Measurements from ENCODE around the gene DNAH5.

DNA sequence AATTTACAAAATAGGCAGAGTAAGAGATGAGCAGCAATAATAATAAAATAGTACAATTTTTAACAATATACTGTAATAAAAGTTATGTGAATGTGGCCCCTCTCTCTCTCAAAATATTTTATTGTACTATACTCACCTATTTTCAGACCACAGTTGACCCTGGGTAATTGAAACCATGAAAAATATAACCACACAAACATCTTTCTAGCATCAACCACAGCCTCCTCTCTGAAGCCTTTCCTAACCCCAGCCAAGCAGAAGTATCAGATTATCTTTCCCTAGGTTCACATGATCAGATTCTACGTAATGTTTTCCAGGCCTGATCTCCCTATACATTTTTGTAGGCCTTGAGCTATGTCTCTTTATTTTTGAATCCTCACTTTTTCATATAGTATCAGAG lies 35.2 kb downstream of the DNAH5 start:
- TF ChIP-seq, protein P1, sequence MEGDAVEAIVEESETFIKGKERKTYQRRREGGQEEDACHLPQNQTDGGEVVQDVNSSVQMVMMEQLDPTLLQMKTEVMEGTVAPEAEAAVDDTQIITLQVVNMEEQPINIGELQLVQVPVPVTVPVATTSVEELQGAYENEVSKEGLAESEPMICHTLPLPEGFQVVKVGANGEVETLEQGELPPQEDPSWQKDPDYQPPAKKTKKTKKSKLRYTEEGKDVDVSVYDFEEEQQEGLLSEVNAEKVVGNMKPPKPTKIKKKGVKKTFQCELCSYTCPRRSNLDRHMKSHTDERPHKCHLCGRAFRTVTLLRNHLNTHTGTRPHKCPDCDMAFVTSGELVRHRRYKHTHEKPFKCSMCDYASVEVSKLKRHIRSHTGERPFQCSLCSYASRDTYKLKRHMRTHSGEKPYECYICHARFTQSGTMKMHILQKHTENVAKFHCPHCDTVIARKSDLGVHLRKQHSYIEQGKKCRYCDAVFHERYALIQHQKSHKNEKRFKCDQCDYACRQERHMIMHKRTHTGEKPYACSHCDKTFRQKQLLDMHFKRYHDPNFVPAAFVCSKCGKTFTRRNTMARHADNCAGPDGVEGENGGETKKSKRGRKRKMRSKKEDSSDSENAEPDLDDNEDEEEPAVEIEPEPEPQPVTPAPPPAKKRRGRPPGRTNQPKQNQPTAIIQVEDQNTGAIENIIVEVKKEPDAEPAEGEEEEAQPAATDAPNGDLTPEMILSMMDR (IDR thresholded peaks at IDR 0.05): no peak
- no peak for TF ChIP-seq POLR2A (IDR thresholded peaks at IDR 0.05)
